Measurements from ENCODE around the gene SP7. TPM values are rescaled to one million over a fixed set of nuclear protein-coding genes. Genes with fewer than 3 reads are reported as not detected.

The SP7 gene
- total and polyA plus RNA-seq, 9 of the 15 experiments (the other 6 are each of a cell fraction or from before 2014, with no cell fraction given): 0.04 TPM; not detected in 8

DNA sequence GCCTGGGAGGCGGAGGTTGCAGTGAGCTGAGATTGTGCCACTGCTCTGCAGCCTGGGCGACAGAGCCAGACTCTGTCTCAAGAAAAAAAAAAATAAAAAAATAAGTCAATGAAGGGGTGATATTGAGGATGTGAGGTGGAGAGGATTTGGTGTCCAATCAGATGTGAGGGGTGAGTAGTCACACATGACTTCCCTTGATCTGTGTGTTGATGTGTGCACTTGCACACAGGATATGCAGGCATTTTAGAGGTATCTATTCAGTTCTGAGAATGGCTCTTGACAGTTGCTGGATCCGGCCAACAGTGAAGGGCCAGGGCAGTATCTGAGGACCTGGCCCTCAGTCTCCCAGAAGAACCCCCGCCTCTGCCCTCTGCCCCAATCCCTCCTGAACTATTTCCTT is 7.8 kb upstream of the SP7 start:
- H4K20me1 ChIP-seq (replicated peaks; ENCODE audit: control insufficient read depth, insufficient read depth, low read length): no peaks in the 10 kb centered on the region
- DNase-seq (ENCODE audit: extremely low read depth in 1 of 4, low spot score in 3 of 4) (no peak), FAIRE-seq (no peak), ATAC-seq (no peak)
- no peaks in the 10 kb centered on the region for H3K9me3 ChIP-seq (replicated peaks; ENCODE audit: control insufficient read depth, insufficient read depth, low read depth, low read length)
- H3K4me1 ChIP-seq (replicated peaks in 1 of 2; ENCODE audit: control insufficient read depth in 2 of 2, insufficient read depth in 2 of 2, low read length in 2 of 2): peaks cover 17 to 24% of the 10 kb centered on the region in 2 experiments; a peak in 4 of 5 replicates
- no peak overlapping the region for H3K27ac ChIP-seq (ENCODE audit: extremely low read depth, low read depth, low read length)
- ChIA-PET CTCF (ENCODE audit: low intra/inter-chr PET ratio) (interaction anchor here (1.7 kb wide), 1 partner anchor 16 kb away, joined by 11 read pairs; no protein-coding TSS in a partner anchor), POLR2A (interaction anchor here (2.1 kb wide), 1 partner anchor 157 kb away, joined by 4 read pairs; the partner anchor contains the start of gene TARBP2)
- H3K9ac ChIP-seq (ENCODE audit: insufficient read depth in 1 of 2, low read depth in 2 of 2, low read length in 2 of 2): no peak overlapping the region
- no peak overlapping the region for H3K4me2 ChIP-seq (ENCODE audit: insufficient read depth, low read length)
- intact Hi-C loops (cut with micrococcal nuclease): no loop called here
- no peaks in the 10 kb centered on the region for H3K9me1 ChIP-seq (ENCODE audit: control insufficient read depth, insufficient read depth, low read length)
- H3K36me3 ChIP-seq (ENCODE audit: control insufficient read depth, insufficient read depth, low read length): no peaks in the 10 kb centered on the region
- H2AFZ ChIP-seq (ENCODE audit: low read depth, low read length): no peak overlapping the region
- TF ChIP-seq LEF1 (IDR thresholded peaks at IDR 0.05): no peak
- TF ChIP-seq RBBP5 (IDR thresholded peaks at IDR 0.05; ENCODE audit: borderline replicate concordance, insufficient read depth, low read length, poor library complexity, severe bottlenecking): no peak
- no peak for TF ChIP-seq LARP7 (IDR thresholded peaks at IDR 0.05)
- no peak for TF ChIP-seq POLR2AphosphoS5 (IDR thresholded peaks at IDR 0.05; ENCODE audit: control insufficient read depth, insufficient read depth, low read depth, low read length)
- TF ChIP-seq, protein P1, sequence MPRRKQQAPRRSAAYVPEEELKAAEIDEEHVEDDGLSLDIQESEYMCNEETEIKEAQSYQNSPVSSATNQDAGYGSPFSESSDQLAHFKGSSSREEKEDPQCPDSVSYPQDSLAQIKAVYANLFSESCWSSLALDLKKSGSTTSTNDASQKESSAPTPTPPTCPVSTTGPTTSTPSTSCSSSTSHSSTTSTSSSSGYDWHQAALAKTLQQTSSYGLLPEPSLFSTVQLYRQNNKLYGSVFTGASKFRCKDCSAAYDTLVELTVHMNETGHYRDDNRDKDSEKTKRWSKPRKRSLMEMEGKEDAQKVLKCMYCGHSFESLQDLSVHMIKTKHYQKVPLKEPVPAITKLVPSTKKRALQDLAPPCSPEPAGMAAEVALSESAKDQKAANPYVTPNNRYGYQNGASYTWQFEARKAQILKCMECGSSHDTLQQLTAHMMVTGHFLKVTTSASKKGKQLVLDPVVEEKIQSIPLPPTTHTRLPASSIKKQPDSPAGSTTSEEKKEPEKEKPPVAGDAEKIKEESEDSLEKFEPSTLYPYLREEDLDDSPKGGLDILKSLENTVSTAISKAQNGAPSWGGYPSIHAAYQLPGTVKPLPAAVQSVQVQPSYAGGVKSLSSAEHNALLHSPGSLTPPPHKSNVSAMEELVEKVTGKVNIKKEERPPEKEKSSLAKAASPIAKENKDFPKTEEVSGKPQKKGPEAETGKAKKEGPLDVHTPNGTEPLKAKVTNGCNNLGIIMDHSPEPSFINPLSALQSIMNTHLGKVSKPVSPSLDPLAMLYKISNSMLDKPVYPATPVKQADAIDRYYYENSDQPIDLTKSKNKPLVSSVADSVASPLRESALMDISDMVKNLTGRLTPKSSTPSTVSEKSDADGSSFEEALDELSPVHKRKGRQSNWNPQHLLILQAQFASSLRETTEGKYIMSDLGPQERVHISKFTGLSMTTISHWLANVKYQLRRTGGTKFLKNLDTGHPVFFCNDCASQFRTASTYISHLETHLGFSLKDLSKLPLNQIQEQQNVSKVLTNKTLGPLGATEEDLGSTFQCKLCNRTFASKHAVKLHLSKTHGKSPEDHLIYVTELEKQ (CRISPR knock-in tag; IDR thresholded peaks at IDR 0.05): no peak
- TF ChIP-seq ZNF282 (CRISPR knock-in tag; IDR thresholded peaks at IDR 0.05): no peak
- TF ChIP-seq PHF8 (IDR thresholded peaks at IDR 0.05; ENCODE audit: borderline replicate concordance, low read length): no peak
- no peak for TF ChIP-seq STAT5B (CRISPR knock-in tag; IDR thresholded peaks at IDR 0.05)
- TF ChIP-seq SMAD1 (IDR thresholded peaks at IDR 0.05; ENCODE audit: low read depth, low read length, partially characterized antibody): no peak
- TF ChIP-seq CEBPB (tag; IDR thresholded peaks at IDR 0.05): no peak
- TF ChIP-seq HBP1 (CRISPR knock-in tag; IDR thresholded peaks at IDR 0.05): no peak
- TF ChIP-seq FOXA3 (CRISPR knock-in tag; conservative IDR thresholded peaks at IDR 0.05 in 1 of 2, IDR thresholded peaks at IDR 0.05 in 1 of 2): no peak
- no TSS peak for BruUV-seq (replicated peaks)
- WGBS (ENCODE audit: insufficient coverage, low coverage, missing lambda C conversion rate): 93% methylated on average over 4 of the region's 4 CpGs
- no peak overlapping the region for H3K4me3 ChIP-seq
- H3K79me2 ChIP-seq (ENCODE audit: control insufficient read depth, insufficient read depth, low read length): no peaks in the 10 kb centered on the region
- no peaks in the 10 kb centered on the region for H3K27me3 ChIP-seq (ENCODE audit: control insufficient read depth in 2 of 2, insufficient read depth in 2 of 2, low read length in 2 of 2)
- in situ Hi-C loops (cut with MboI): no loop called here

Data from K562 (cell line).